ENCODE data around the gene TRAK2.

TRAK2 gene

GRCh38 chr2:201404699-201405280 lies 46.5 kb downstream of the TRAK2 start:
- in situ Hi-C loops (cut with HindIII; ENCODE audit: low sequenced_read_pairs), result no loop called here
- no peak for DNase-seq (ENCODE audit: low read depth, low spot score)
- TF ChIP-seq, protein P1, sequence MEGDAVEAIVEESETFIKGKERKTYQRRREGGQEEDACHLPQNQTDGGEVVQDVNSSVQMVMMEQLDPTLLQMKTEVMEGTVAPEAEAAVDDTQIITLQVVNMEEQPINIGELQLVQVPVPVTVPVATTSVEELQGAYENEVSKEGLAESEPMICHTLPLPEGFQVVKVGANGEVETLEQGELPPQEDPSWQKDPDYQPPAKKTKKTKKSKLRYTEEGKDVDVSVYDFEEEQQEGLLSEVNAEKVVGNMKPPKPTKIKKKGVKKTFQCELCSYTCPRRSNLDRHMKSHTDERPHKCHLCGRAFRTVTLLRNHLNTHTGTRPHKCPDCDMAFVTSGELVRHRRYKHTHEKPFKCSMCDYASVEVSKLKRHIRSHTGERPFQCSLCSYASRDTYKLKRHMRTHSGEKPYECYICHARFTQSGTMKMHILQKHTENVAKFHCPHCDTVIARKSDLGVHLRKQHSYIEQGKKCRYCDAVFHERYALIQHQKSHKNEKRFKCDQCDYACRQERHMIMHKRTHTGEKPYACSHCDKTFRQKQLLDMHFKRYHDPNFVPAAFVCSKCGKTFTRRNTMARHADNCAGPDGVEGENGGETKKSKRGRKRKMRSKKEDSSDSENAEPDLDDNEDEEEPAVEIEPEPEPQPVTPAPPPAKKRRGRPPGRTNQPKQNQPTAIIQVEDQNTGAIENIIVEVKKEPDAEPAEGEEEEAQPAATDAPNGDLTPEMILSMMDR (IDR thresholded peaks at IDR 0.05; ENCODE audit: low read depth, low read length), result no peak
- no peak overlapping the region for H3K4me3 ChIP-seq (ENCODE audit: low read depth, low read length)

- no peak overlapping the region for H3K4me3 ChIP-seq (ENCODE audit: low read depth, low read length)
- peak; percentile 60 for DNase-seq (ENCODE audit: low read depth, low spot score)
- in situ Hi-C loops (cut with HindIII; ENCODE audit: low sequenced_read_pairs), result no loop called here
- TF ChIP-seq, protein P1 (IDR thresholded peaks at IDR 0.05; ENCODE audit: low read depth, low read length), result no peak
These were observed 47.4 kb downstream of the TRAK2 start for GRCh38 chr2:201403880-201404279.

DNA sequence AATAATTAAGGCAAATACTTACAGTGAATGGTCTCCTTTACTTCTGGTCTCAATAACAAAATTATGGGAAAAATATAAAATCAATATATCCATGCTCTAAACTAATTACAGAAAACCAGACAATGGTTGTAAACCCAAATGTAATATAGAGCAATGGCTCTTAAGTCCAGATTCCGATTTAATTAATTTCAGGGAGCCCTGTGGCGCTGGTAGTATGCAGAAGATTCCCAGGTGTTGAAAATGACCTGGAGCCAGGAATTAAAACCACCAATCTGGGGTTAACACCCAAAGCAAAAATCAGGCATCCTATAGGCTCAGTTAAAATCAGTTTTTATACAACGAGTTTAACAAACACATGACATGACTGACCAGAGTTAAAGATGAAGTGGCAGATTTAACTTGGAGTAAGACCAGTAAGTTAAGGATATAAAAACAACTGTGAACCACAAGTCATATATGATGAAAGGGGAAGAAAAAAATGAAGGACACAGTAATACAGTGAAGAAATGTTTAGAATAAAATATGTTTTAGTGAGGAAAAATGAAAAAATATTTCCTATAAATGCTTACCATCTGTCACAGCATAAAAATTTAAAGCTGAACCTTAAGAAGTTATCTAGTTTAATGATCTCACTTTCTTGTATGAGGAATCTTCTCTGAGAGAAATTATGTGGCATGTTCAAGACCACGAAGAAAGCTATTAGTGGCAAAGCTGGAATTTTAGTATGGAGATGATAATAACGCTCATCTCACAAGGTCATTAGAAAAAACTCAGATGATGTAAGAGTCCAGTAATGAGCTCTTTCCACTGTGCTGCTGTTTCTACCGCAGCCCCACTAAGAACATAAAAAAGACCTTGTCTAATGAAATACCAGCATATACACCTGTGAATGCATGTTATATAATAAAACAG lies 48.4 kb downstream of the TRAK2 start:
- in situ Hi-C loops (cut with HindIII; ENCODE audit: low sequenced_read_pairs), result no loop called here
- DNase-seq (ENCODE audit: low read depth, low spot score), result peak; percentile 47
- no peak overlapping the region for H3K4me3 ChIP-seq (ENCODE audit: low read depth, low read length)
- TF ChIP-seq, protein P1 (IDR thresholded peaks at IDR 0.05; ENCODE audit: low read depth, low read length), result no peak

- TF ChIP-seq, protein P1 (IDR thresholded peaks at IDR 0.05; ENCODE audit: low read depth, low read length), result no peak
- no peak for DNase-seq (ENCODE audit: low read depth, low spot score)
- in situ Hi-C loops (cut with HindIII; ENCODE audit: low sequenced_read_pairs), result no loop called here
- H3K4me3 ChIP-seq (ENCODE audit: low read depth, low read length), result no peak overlapping the region
These were observed 49.4 kb downstream of the TRAK2 start for GRCh38 chr2:201401815-201402214.

DNA sequence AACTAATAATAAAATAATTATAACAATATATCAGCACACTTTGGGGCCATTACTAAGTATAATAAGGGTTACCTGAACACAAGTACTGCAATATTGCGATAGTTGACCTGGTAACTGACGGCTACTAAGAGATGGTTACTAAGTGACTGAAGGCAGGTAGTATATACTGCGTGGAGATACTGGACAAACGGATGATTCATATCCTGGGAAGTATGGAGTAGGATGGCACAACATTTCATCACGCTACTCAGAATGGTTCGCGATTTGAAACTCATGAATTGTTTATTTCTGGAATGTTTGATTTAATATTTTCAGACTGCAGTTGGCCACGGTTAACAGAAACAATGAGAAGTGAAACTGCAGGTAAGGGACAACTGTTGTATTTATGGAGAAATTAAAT lies 54.7 kb downstream of the TRAK2 start:
- H3K4me3 ChIP-seq (ENCODE audit: low read depth, low read length), result no peak overlapping the region
- in situ Hi-C loops (cut with HindIII; ENCODE audit: low sequenced_read_pairs), result no loop called here
- TF ChIP-seq, protein P1 (IDR thresholded peaks at IDR 0.05; ENCODE audit: low read depth, low read length), result no peak
- DNase-seq (ENCODE audit: low read depth, low spot score), result no peak

DNA sequence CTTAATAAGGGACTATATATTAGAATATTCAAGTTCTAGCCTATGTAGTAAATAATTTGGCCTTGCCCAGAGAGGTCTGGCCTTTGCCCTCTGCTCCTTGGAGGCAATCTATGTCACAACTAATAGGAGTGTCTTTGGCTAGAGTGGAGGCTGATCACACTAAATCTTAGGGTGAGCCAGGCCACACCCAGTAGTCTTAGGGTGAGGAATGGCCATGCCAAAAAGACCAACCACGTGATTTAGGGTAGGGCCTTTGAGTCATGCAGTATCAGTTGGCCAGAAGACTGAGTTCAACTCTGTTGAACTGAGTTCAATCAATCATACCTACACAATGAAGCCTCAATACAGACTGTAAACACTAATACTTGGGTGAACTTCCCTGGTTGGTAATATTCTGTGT lies 68.1 kb downstream of the TRAK2 start:
- TF ChIP-seq, protein P1 (IDR thresholded peaks at IDR 0.05; ENCODE audit: low read depth, low read length), result no peak
- in situ Hi-C loops (cut with HindIII; ENCODE audit: low sequenced_read_pairs), result no loop called here
- DNase-seq (ENCODE audit: low read depth, low spot score), result no peak
- no peak overlapping the region for H3K4me3 ChIP-seq (ENCODE audit: low read depth, low read length)
